MCF 10A (cell line): ENCODE results near the gene SYPL2. TPM values are rescaled to one million over a fixed set of nuclear protein-coding genes. Genes with fewer than 3 reads are reported as not detected.

Experiments
- BruUV-seq: library from RNA; stranded (reverse); fragments of 400-500 nt; replicated peaks from 2 replicates; lab custom pipeline; 2021; lab: Mats Ljungman, UMichigan
- CTCF ChIA-PET: fragments of 300-600 bp; sonication (Branson Sonifier 250); formaldehyde crosslinking; extraction: SDS; loops from one replicate; lab custom pipeline; 2021; ENCODE audit warnings: antibody characterized with exemption, inconsistent platforms; lab: Yijun Ruan, JAX
- POLR2A ChIA-PET: fragments of 300-600, 350-650 bp; sonication (Branson Sonifier 250); formaldehyde crosslinking; extraction: SDS; loops from one replicate; lab custom pipeline; 2020; ENCODE audit warnings: antibody characterized with exemption, inconsistent platforms; lab: Yijun Ruan, JAX
- DNase-seq: peaks from one replicate; pipeline ENCODE4 v3.0.0-alpha.2; 2018; ENCODE audit not compliant: unreplicated experiment
- H3K27ac Mint-ChIP-seq: one replicate; pipeline ENCODE4 v1.8.0; 2022; ENCODE audit warnings: mild to moderate bottlenecking, low read depth, mixed read lengths; ENCODE audit not compliant: unreplicated experiment
- H3K27me3 Mint-ChIP-seq: one replicate; pipeline ENCODE4 v1.8.0; 2022; ENCODE audit warnings: mixed read lengths; ENCODE audit not compliant: insufficient read depth, unreplicated experiment
- H3K36me3 Mint-ChIP-seq: one replicate; pipeline ENCODE4 v1.8.0; 2022; ENCODE audit warnings: mild to moderate bottlenecking, moderate library complexity, mixed read lengths; ENCODE audit not compliant: insufficient read depth, unreplicated experiment
- H3K4me1 Mint-ChIP-seq: one replicate; pipeline ENCODE4 v1.8.0; 2022; ENCODE audit warnings: mixed read lengths; ENCODE audit not compliant: insufficient read depth, unreplicated experiment
- H3K4me3 Mint-ChIP-seq: one replicate; pipeline ENCODE4 v1.8.0; 2022; ENCODE audit warnings: mild to moderate bottlenecking, moderate library complexity, mixed read lengths; ENCODE audit not compliant: unreplicated experiment
- H3K9me3 Mint-ChIP-seq: one replicate; pipeline ENCODE4 v1.8.0; 2022; ENCODE audit warnings: mixed read lengths; ENCODE audit not compliant: unreplicated experiment
- CTCF ChIP-seq: fragments of 200-600 bp; IDR thresholded peaks from one replicate; pipeline ENCODE4 v1.8.0; 2022; ENCODE audit warnings: antibody characterized with exemption, mild to moderate bottlenecking; ENCODE audit not compliant: unreplicated experiment
- intact Hi-C: fragments of 100-400 bp; cut with micrococcal nuclease; formaldehyde crosslinking; loops from 2 replicates; pipeline ENCODE4 v1.14.1; 2022
- total RNA-seq: library from RNA; stranded (reverse); gene quantifications from 2 replicates; pipeline ENCODE4 v1.2.3, GENCODE V29; 2022

SYPL2 gene
- total RNA-seq, 1 experiment from 2014 or later, result not detected

- H3K9me3 Mint-ChIP-seq, result no peaks in the 10 kb centered on the region
- BruUV-seq, result no TSS peak
- H3K36me3 Mint-ChIP-seq, result no peaks in the 10 kb centered on the region
- H3K27ac Mint-ChIP-seq, result no peak overlapping the region
- H3K4me3 Mint-ChIP-seq, result no peak overlapping the region
- no peaks in the 10 kb centered on the region for H3K27me3 Mint-ChIP-seq
- H3K4me1 Mint-ChIP-seq, result no peaks in the 10 kb centered on the region
- no peak for TF ChIP-seq CTCF
- ChIA-PET CTCF (interaction anchor here (0.5 kb wide), 1 partner anchor 319 kb away, joined by 3 read pairs; no protein-coding TSS in a partner anchor), POLR2A (no interaction called here)
- no peak for DNase-seq
- intact Hi-C loops, result no loop called here
Measured at GRCh38 chr1:109434484-109434883, 31.9 kb upstream of the SYPL2 start.

- intact Hi-C loops, result no loop called here
- no peak for TF ChIP-seq CTCF
- no TSS peak for BruUV-seq
- no peaks in the 10 kb centered on the region for H3K36me3 Mint-ChIP-seq
- no peaks in the 10 kb centered on the region for H3K27me3 Mint-ChIP-seq
- peak; percentile 51 for DNase-seq
- H3K9me3 Mint-ChIP-seq, result no peaks in the 10 kb centered on the region
- H3K27ac Mint-ChIP-seq, result no peak overlapping the region
- ChIA-PET CTCF (interaction anchor here (0.6 kb wide), 1 partner anchor 206 kb away, joined by 3 read pairs; no protein-coding TSS in a partner anchor), POLR2A (no interaction called here)
- H3K4me3 Mint-ChIP-seq, result no peak overlapping the region
- H3K4me1 Mint-ChIP-seq, result no peaks in the 10 kb centered on the region
Measured at GRCh38 chr1:109438798-109439297, 27.5 kb upstream of the SYPL2 start.

GRCh38 chr1:109441069-109441468 is 25.3 kb upstream of the SYPL2 start:
- BruUV-seq, result no TSS peak
- Mint-ChIP-seq H3K4me3 (no peak overlapping the region), H3K36me3 (no peaks in the 10 kb centered on the region), H3K27me3 (peaks cover 12% of the 10 kb centered on the region), H3K9me3 (no peaks in the 10 kb centered on the region), H3K4me1 (no peaks in the 10 kb centered on the region), H3K27ac (no peak overlapping the region)
- POLR2A ChIA-PET, result no interaction called here
- no peak for DNase-seq
- intact Hi-C loops, result no loop called here
- TF ChIP-seq CTCF, result no peak
- CTCF ChIA-PET, result interaction anchor here (0.6 kb wide), 1 partner anchor 92 kb away, joined by 3 read pairs; no protein-coding TSS in a partner anchor

- H3K27ac Mint-ChIP-seq, result no peak overlapping the region
Measured at GRCh38 chr1:109443476-109443875, 22.9 kb upstream of the SYPL2 start.

More at GRCh38 chr1:109443476-109443875, 22.9 kb upstream of the SYPL2 start:
- no peaks in the 10 kb centered on the region for H3K4me1 Mint-ChIP-seq
- ChIA-PET POLR2A (no interaction called here), CTCF (interaction anchor here (0.6 kb wide), 1 partner anchor 32 kb away, joined by 5 read pairs; no protein-coding TSS in a partner anchor)
- H3K36me3 Mint-ChIP-seq, result no peaks in the 10 kb centered on the region
- H3K27me3 Mint-ChIP-seq, result peaks cover 34% of the 10 kb centered on the region
- BruUV-seq, result no TSS peak
- no peaks in the 10 kb centered on the region for H3K9me3 Mint-ChIP-seq
- no peak for TF ChIP-seq CTCF
- no peak overlapping the region for H3K4me3 Mint-ChIP-seq
- intact Hi-C loops, result no loop called here
- DNase-seq, result no peak
